ENCODE data around the gene CROCC2.

DNA sequence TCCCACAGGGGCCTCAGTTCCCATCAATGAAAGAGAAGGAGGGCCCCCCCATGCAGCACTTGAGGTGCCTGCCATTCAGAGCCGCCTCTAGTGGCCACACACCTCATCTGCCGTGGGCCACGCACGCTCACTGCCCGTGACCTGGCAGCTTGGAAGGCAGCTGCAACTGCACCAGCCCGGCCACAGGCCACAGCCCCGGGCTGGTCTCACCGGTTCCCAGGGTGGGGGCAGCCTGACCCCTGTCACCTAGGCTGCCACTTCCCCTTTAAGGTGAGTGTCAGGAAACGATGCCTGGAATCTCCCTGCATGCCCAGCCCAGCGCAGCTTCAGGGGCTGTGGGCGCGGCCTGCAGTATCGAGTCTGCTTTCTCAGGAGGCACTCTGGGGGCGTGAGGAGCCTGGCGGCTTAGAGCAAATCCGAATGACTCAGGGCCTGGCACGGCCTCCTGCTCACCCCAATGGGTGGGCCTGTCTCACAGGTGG, 12.7 kb upstream of the CROCC2 start:
- TF ChIP-seq POLR2A (IDR thresholded peaks at IDR 0.05), result no peak
- TF ChIP-seq, protein P1, sequence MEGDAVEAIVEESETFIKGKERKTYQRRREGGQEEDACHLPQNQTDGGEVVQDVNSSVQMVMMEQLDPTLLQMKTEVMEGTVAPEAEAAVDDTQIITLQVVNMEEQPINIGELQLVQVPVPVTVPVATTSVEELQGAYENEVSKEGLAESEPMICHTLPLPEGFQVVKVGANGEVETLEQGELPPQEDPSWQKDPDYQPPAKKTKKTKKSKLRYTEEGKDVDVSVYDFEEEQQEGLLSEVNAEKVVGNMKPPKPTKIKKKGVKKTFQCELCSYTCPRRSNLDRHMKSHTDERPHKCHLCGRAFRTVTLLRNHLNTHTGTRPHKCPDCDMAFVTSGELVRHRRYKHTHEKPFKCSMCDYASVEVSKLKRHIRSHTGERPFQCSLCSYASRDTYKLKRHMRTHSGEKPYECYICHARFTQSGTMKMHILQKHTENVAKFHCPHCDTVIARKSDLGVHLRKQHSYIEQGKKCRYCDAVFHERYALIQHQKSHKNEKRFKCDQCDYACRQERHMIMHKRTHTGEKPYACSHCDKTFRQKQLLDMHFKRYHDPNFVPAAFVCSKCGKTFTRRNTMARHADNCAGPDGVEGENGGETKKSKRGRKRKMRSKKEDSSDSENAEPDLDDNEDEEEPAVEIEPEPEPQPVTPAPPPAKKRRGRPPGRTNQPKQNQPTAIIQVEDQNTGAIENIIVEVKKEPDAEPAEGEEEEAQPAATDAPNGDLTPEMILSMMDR (IDR thresholded peaks at IDR 0.05), result no peak
